MM.1S (cell line): ENCODE results near the gene PER1.

Experiments
- DNase-seq: peaks from one replicate; pipeline ENCODE4 v3.0.0-alpha.2; 2015
- H2AFZ ChIP-seq: fragments of 300-600 bp; sonication (generic); 2 replicates; pipeline ENCODE4 v1.6.0; 2016; ENCODE audit warnings: antibody characterized with exemption, low read length
- H3F3A ChIP-seq: fragments of 300-600 bp; sonication (generic); 2 replicates; pipeline ENCODE4 v1.6.1; 2016; ENCODE audit warnings: mild to moderate bottlenecking, antibody characterized with exemption, low read length, moderate library complexity, mixed read lengths; ENCODE audit not compliant: insufficient read depth
- H3K27ac ChIP-seq: fragments of 300-600 bp; sonication (generic); 2 replicates; pipeline ENCODE4 v1.5.1; 2016; ENCODE audit warnings: mild to moderate bottlenecking, low read length
- H3K27me3 ChIP-seq: fragments of 300-600 bp; sonication (generic); replicated peaks from 2 replicates; pipeline ENCODE4 v1.6.0; 2016; ENCODE audit warnings: low read length; ENCODE audit not compliant: insufficient read depth
- H3K36me3 ChIP-seq: fragments of 300-600 bp; sonication (generic); replicated peaks from 2 replicates; pipeline ENCODE4 v1.6.1; 2016; ENCODE audit warnings: mild to moderate bottlenecking, low read length, mixed read lengths; ENCODE audit not compliant: insufficient read depth
- H3K4me1 ChIP-seq: fragments of 300-600 bp; sonication (generic); 2 replicates; pipeline ENCODE4 v1.6.1; 2016; ENCODE audit warnings: low read length, mixed read lengths
- H3K4me2 ChIP-seq: fragments of 300-600 bp; sonication (generic); 2 replicates; pipeline ENCODE4 v1.6.0; 2016; ENCODE audit warnings: low read depth, low read length
- H3K4me3 ChIP-seq: fragments of 300-600 bp; sonication (generic); 2 replicates; pipeline ENCODE4 v1.5.1; 2016; ENCODE audit warnings: low read length, mixed read lengths
- H3K79me2 ChIP-seq: fragments of 300-600 bp; sonication (generic); 2 replicates; pipeline ENCODE4 v1.6.1; 2016; ENCODE audit warnings: mixed run types, low read length, mixed read lengths
- H3K9ac ChIP-seq: fragments of 300-600 bp; sonication (generic); 2 replicates; pipeline ENCODE4 v1.6.1; 2016; ENCODE audit warnings: low read length, mixed read lengths
- H3K9me2 ChIP-seq: fragments of 300-600 bp; sonication (generic); replicated peaks from 2 replicates; pipeline ENCODE4 v1.6.1; 2016; ENCODE audit warnings: mild to moderate bottlenecking, low read length, mixed read lengths; ENCODE audit not compliant: insufficient read depth
- H3K9me3 ChIP-seq: fragments of 300-600 bp; sonication (generic); replicated peaks from 2 replicates; pipeline ENCODE4 v1.6.1; 2016; ENCODE audit warnings: mild to moderate bottlenecking, low read length, mixed read lengths; ENCODE audit not compliant: insufficient read depth
- H4K20me1 ChIP-seq: fragments of 300-600 bp; sonication (generic); 2 replicates; pipeline ENCODE4 v1.6.1; 2016; ENCODE audit warnings: mild to moderate bottlenecking, low read length, moderate library complexity, mixed read lengths; ENCODE audit not compliant: insufficient read depth
- CTCF ChIP-seq: fragments of 300-600 bp; sonication (generic); IDR thresholded peaks from 2 replicates; pipeline ENCODE4 v1.5.1; 2016; ENCODE audit warnings: antibody characterized with exemption, low read length, mixed read lengths
- EZH2 ChIP-seq: fragments of 300-600 bp; sonication (generic); optimal IDR thresholded peaks from 2 replicates; pipeline ENCODE3; 2017; ENCODE audit warnings: low read depth, mild to moderate bottlenecking, antibody characterized with exemption, low read length, mixed read lengths
- EZH2phosphoT487 ChIP-seq: fragments of 300-600 bp; sonication (generic); IDR thresholded peaks from 2 replicates; pipeline ENCODE4 v1.6.1; 2018; ENCODE audit warnings: antibody characterized with exemption, low read length

The PER1 gene

DNA sequence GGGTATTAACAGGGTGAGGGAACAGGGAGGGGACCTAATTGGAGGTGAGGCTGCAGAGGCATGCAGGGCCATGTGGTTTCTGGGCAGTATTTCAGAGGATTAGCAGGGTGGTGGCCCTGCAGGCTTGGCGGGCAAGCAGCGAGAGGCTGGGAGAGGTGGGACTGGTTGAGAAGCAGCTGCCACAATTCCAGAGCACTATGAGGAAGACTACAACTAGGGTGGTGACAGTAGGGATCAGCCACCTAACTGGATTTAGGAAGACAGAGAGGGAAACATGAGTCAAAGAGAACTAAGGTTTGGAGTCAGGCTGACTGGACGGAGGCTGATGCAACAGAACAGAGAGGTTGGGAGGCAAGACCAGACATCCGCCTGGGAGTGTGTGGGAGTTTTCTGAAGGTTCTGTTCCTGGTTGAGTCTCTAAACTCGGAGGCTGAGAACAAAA is 46.2 kb downstream of the PER1 start:
- H3K9ac ChIP-seq, result no peak overlapping the region
- no peak overlapping the region for H3K4me3 ChIP-seq
- no peak overlapping the region for H3K27ac ChIP-seq
- TF ChIP-seq CTCF (no peak), EZH2 (no peak), EZH2phosphoT487 (no peak)
- H3K9me2 ChIP-seq, result no peaks in the 10 kb centered on the region
- no peaks in the 10 kb centered on the region for H3K9me3 ChIP-seq
- H3K79me2 ChIP-seq, result no peaks in the 10 kb centered on the region
- H3K4me2 ChIP-seq, result no peak overlapping the region
- no peaks in the 10 kb centered on the region; the same call in 1 of the 2 replicates for H3F3A ChIP-seq
- H3K36me3 ChIP-seq, result no peaks in the 10 kb centered on the region
- no peak for DNase-seq
- no peaks in the 10 kb centered on the region for H3K4me1 ChIP-seq
- H2AFZ ChIP-seq, result no peak overlapping the region
- H4K20me1 ChIP-seq, result no peaks in the 10 kb centered on the region
- H3K27me3 ChIP-seq, result peaks cover 60% of the 10 kb centered on the region

GRCh38 chr17:8104911-8105310 is 47.3 kb downstream of the PER1 start:
- Histone ChIP-seq H3K4me1 (no peaks in the 10 kb centered on the region), H3K4me3 (no peak overlapping the region), H3K9me2 (no peaks in the 10 kb centered on the region), H3K27me3 (peaks cover 54% of the 10 kb centered on the region), H2AFZ (no peak overlapping the region), H3K9me3 (no peaks in the 10 kb centered on the region), H3K36me3 (no peaks in the 10 kb centered on the region), H3K27ac (no peak overlapping the region), H4K20me1 (no peaks in the 10 kb centered on the region), H3K4me2 (no peak overlapping the region), H3K9ac (no peak overlapping the region), H3K79me2 (no peaks in the 10 kb centered on the region), H3F3A (no peaks in the 10 kb centered on the region; the same call in 1 of the 2 replicates)
- TF ChIP-seq EZH2 (no peak), CTCF (no peak), EZH2phosphoT487 (no peak)
- no peak for DNase-seq

GRCh38 chr17:8103549-8103948 is 48.7 kb downstream of the PER1 start:
- H3K4me1 ChIP-seq, result no peaks in the 10 kb centered on the region
- no peaks in the 10 kb centered on the region for H3K9me3 ChIP-seq
- no peak overlapping the region for H3K9ac ChIP-seq
- no peak overlapping the region for H3K4me3 ChIP-seq
- H3K36me3 ChIP-seq, result no peaks in the 10 kb centered on the region
- H3K9me2 ChIP-seq, result no peaks in the 10 kb centered on the region
- no peak overlapping the region for H3K27ac ChIP-seq
- H3F3A ChIP-seq, result no peaks in the 10 kb centered on the region; the same call in 1 of the 2 replicates
- TF ChIP-seq EZH2phosphoT487 (no peak), CTCF (no peak), EZH2 (no peak)
- H2AFZ ChIP-seq, result no peak overlapping the region
- no peaks in the 10 kb centered on the region for H4K20me1 ChIP-seq
- no peaks in the 10 kb centered on the region for H3K79me2 ChIP-seq
- no peak for DNase-seq
- peaks cover 46% of the 10 kb centered on the region for H3K27me3 ChIP-seq
- H3K4me2 ChIP-seq, result no peak overlapping the region
